Peyer's patch (tissue), 4 donors: Measurements from ENCODE around the gene PCDHB14. TPM values are rescaled to one million over a fixed set of nuclear protein-coding genes. Genes with fewer than 3 reads are reported as not detected.

Experiments
- DNase-seq, 3 donors: peaks; one replicate each; pipeline ENCODE4 v3.0.0-alpha.2; 2017 to 2019
- H3K27ac ChIP-seq, 4 donors: fragments of 200-600 bp; sonication (generic); one replicate each; pipeline ENCODE4 v1.5.1; 2016 to 2019
- H3K27me3 ChIP-seq, 2 donors: fragments of 200-600 bp; sonication (generic); one replicate each; pipeline ENCODE4 v1.5.1; 2019
- H3K36me3 ChIP-seq, 3 donors: fragments of 200-600 bp; sonication (generic); one replicate each; pipeline ENCODE4 v1.5.1; 2016 to 2019
- H3K4me1 ChIP-seq, 4 donors: fragments of 200-600 bp; sonication (generic); one replicate each; pipeline ENCODE4 v1.5.1; 2016 to 2019
- H3K4me3 ChIP-seq, 4 donors: fragments of 200-600 bp; sonication (generic); 1 replicate in 3 of 4; 2 replicates in 1 of 4; pipeline ENCODE4 v1.5.1; 2016 to 2019; ENCODE audit warnings: mild to moderate bottlenecking in 1 of 4
- H3K9me3 ChIP-seq, 4 donors: fragments of 200-600 bp; sonication (generic); one replicate each; pipeline ENCODE4 v1.5.1; 2016 to 2019; ENCODE audit warnings: mild to moderate bottlenecking in 1 of 4
- POLR2A ChIP-seq, 2 donors: fragments of 450-650 bp; IDR thresholded peaks; one replicate each; pipeline ENCODE4 v1.5.1; 2017; ENCODE audit warnings: antibody characterized with exemption in 2 of 2, mild to moderate bottlenecking in 2 of 2, moderate library complexity in 2 of 2
- total RNA-seq, 4 donors: library from RNA; depleted of rRNA; stranded (reverse); fragments of >200 nt; gene quantifications; one replicate each; pipeline ENCODE4 v1.1.0, GENCODE V29; 2016
- TF ChIP-seq, protein P1 (sequence below), 6 experiments: fragments of 450-650 bp in 4 of 6; fragments of 200-600 bp in 2 of 6; sonication (generic) in 1 of 6; IDR thresholded peaks; one replicate each; pipeline ENCODE4 v1.5.1; 2017 to 2019; ENCODE audit warnings: antibody characterized with exemption in 6 of 6, mild to moderate bottlenecking in 3 of 6, moderate library complexity in 1 of 6

Gene PCDHB14
- total RNA-seq, 4 donors from 2014 or later: 0.19 to 1.1 (median 0.54) TPM; not detected in 1

DNA sequence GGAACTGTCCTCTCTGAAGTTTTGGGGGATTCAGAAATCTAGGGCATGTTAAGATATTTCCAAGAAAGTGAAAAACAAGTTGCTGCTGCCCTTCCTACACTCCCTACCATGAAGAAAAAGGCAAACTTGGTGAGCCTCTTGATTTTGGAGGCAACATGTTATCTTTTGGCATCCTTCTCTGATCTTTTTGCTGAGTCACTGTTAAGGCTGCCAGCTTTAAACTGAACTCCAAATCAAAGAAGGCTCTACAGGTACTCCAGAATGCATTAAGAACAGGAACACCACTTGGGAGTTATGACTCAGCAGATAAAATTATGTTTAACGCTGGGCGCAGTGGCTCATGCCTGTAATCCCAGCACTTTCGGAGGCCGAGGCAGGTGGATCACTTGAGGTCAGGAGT is 46.1 kb downstream of the PCDHB14 start:
- Histone ChIP-seq H3K9me3 (peaks cover 0 to 86% (median 22%) of the 10 kb centered on the region in 4 donors), H3K27ac (no peak overlapping the region), H3K4me1 (no peaks in the 10 kb centered on the region), H3K36me3 (no peaks in the 10 kb centered on the region), H3K27me3 (no peaks in the 10 kb centered on the region), H3K4me3 (no peak overlapping the region)
- no peak for DNase-seq
- no peak for TF ChIP-seq POLR2A (IDR thresholded peaks at IDR 0.05)
- TF ChIP-seq, protein P1, sequence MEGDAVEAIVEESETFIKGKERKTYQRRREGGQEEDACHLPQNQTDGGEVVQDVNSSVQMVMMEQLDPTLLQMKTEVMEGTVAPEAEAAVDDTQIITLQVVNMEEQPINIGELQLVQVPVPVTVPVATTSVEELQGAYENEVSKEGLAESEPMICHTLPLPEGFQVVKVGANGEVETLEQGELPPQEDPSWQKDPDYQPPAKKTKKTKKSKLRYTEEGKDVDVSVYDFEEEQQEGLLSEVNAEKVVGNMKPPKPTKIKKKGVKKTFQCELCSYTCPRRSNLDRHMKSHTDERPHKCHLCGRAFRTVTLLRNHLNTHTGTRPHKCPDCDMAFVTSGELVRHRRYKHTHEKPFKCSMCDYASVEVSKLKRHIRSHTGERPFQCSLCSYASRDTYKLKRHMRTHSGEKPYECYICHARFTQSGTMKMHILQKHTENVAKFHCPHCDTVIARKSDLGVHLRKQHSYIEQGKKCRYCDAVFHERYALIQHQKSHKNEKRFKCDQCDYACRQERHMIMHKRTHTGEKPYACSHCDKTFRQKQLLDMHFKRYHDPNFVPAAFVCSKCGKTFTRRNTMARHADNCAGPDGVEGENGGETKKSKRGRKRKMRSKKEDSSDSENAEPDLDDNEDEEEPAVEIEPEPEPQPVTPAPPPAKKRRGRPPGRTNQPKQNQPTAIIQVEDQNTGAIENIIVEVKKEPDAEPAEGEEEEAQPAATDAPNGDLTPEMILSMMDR (IDR thresholded peaks at IDR 0.05): no peak

DNA sequence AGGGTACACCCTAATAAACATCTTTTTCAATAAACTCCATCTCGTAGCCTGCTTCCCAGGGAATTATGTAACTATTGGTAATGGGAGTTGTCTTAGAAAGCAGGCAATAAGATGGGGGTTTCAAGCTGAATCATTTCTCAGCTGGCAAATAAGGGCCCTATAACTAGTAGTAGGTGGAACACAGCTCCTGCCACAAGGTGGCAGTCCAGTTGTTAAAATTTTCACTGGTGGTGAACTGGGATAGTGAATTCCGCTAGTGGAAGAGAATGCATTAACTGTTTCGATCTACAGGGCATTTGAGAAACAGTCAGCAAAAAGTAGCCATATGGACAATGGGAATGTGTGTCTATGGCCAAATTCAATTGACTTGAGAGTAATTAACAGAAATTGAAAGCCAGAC is 49.8 kb downstream of the PCDHB14 start:
- no peaks in the 10 kb centered on the region for H3K27me3 ChIP-seq
- no peaks in the 10 kb centered on the region for H3K36me3 ChIP-seq
- no peak overlapping the region for H3K4me3 ChIP-seq
- DNase-seq: no peak
- no peak for TF ChIP-seq POLR2A (IDR thresholded peaks at IDR 0.05)
- TF ChIP-seq, protein P1 (IDR thresholded peaks at IDR 0.05): no peak
- H3K4me1 ChIP-seq: no peaks in the 10 kb centered on the region
- peaks cover 0 to 82% (median 18%) of the 10 kb centered on the region in 4 donors for H3K9me3 ChIP-seq
- no peak overlapping the region for H3K27ac ChIP-seq

Other genes with a start within 250 kb of the PCDHB14 start
- not detected for gene PCDHB1, start 172.0 kb upstream of the PCDHB14 start, total RNA-seq
- 1 to 10 TPM in 1 of 4 donors, under 1 TPM in 3; 0.35 to 1.3 (median 0.65) TPM for gene PCDHB2, start 128.7 kb upstream of the PCDHB14 start, total RNA-seq
- gene PCDHB3, start 122.9 kb upstream of the PCDHB14 start, total RNA-seq: 1 to 10 TPM in 2 of 4 donors, under 1 TPM in 1, not detected in 1; 0.70 to 4.1 (median 1.1) TPM
- 1 to 10 TPM in 2 of 4 donors, under 1 TPM in 1, not detected in 1; 0.80 to 6.6 (median 1.2) TPM for gene PCDHB4, start 101.5 kb upstream of the PCDHB14 start, total RNA-seq
- under 1 TPM in 1 of 4 donors, not detected in 3; 0.18 TPM for gene PCDHB5, start 88.1 kb upstream of the PCDHB14 start, total RNA-seq
- gene PCDHB6, start 73.3 kb upstream of the PCDHB14 start, total RNA-seq: under 1 TPM in 1 of 4 donors, not detected in 3; 0.54 TPM
- under 1 TPM in 2 of 4 donors, not detected in 2; 0.53 to 0.54 TPM for gene PCDHB7, start 50.7 kb upstream of the PCDHB14 start, total RNA-seq
- not detected for gene PCDHB8, start 45.6 kb upstream of the PCDHB14 start, total RNA-seq
- 1 to 10 TPM in 1 of 4 donors, under 1 TPM in 2, not detected in 1; 0.35 to 5.8 (median 0.40) TPM for gene PCDHB16, start 41.0 kb upstream of the PCDHB14 start, total RNA-seq
- gene PCDHB9, start 36.2 kb upstream of the PCDHB14 start, total RNA-seq: 1 to 10 TPM in 1 of 4 donors, under 1 TPM in 3; 0.18 to 1.7 (median 0.39) TPM
- under 1 TPM in 3 of 4 donors, not detected in 1; 0.54 to 0.83 (median 0.76) TPM for gene PCDHB10, start 31.0 kb upstream of the PCDHB14 start, total RNA-seq
- gene PCDHB11, start 23.7 kb upstream of the PCDHB14 start, total RNA-seq: 1 to 10 TPM in 1 of 4 donors, under 1 TPM in 1, not detected in 2; 0.27 to 2.8 TPM
- gene PCDHB12, start 14.6 kb upstream of the PCDHB14 start, total RNA-seq: 1 to 10 TPM in 1 of 4 donors, under 1 TPM in 3; 0.35 to 4.1 (median 0.88) TPM
- under 1 TPM; 0.13 to 0.83 (median 0.32) TPM for gene PCDHB13, start 9.4 kb upstream of the PCDHB14 start, total RNA-seq
- gene PCDHB15, start 22.1 kb downstream of the PCDHB14 start, total RNA-seq: under 1 TPM in 2 of 4 donors, not detected in 2; 0.27 to 0.35 TPM
- 1 to 10 TPM; 1.1 to 4.1 (median 2.9) TPM for gene SLC25A2, start 80.7 kb downstream of the PCDHB14 start, total RNA-seq
- 10 to 100 TPM; 42.2 to 80.0 (median 47.5) TPM for gene TAF7, start 97.4 kb downstream of the PCDHB14 start, total RNA-seq
- 1 to 10 TPM in 1 of 4 donors, not detected in 3; 1.7 TPM for gene PCDHGA1, start 107.2 kb downstream of the PCDHB14 start, total RNA-seq
- gene PCDHGA2, start 115.4 kb downstream of the PCDHB14 start, total RNA-seq: 1 to 10 TPM in 2 of 4 donors, under 1 TPM in 1, not detected in 1; 0.57 to 1.7 (median 1.1) TPM
- gene PCDHGA3, start 120.5 kb downstream of the PCDHB14 start, total RNA-seq: 1 to 10 TPM in 1 of 4 donors, under 1 TPM in 2, not detected in 1; 0.40 to 1.7 (median 0.76) TPM
- gene PCDHGB1, start 126.8 kb downstream of the PCDHB14 start, total RNA-seq: under 1 TPM in 3 of 4 donors, not detected in 1; 0.27 to 0.53 (median 0.47) TPM
- 1 to 10 TPM in 2 of 4 donors, under 1 TPM in 2; 0.27 to 3.3 (median 0.81) TPM for gene PCDHGA4, start 131.7 kb downstream of the PCDHB14 start, total RNA-seq
- 1 to 10 TPM; 1.2 to 5.8 (median 1.6) TPM for gene PCDHGB2, start 136.7 kb downstream of the PCDHB14 start, total RNA-seq
- gene PCDHGA5, start 140.8 kb downstream of the PCDHB14 start, total RNA-seq: 10 to 100 TPM in 1 of 4 donors, 1 to 10 TPM in 2, under 1 TPM in 1; 0.94 to 10.7 (median 1.7) TPM
- 1 to 10 TPM; 1.6 to 5.0 (median 2.0) TPM for gene PCDHGB3, start 146.9 kb downstream of the PCDHB14 start, total RNA-seq
- gene PCDHGA6, start 150.5 kb downstream of the PCDHB14 start, total RNA-seq: 1 to 10 TPM in 2 of 4 donors, under 1 TPM in 2; 0.70 to 4.1 (median 1.0) TPM
- gene PCDHGA7, start 159.4 kb downstream of the PCDHB14 start, total RNA-seq: 1 to 10 TPM in 2 of 4 donors, under 1 TPM in 2; 0.35 to 2.5 (median 0.95) TPM
- 1 to 10 TPM; 1.1 to 3.3 (median 1.9) TPM for gene PCDHGB4, start 164.4 kb downstream of the PCDHB14 start, total RNA-seq
- 1 to 10 TPM in 2 of 4 donors, under 1 TPM in 2; 0.35 to 2.5 (median 1.1) TPM for gene PCDHGA8, start 169.3 kb downstream of the PCDHB14 start, total RNA-seq
- 1 to 10 TPM; 2.3 to 9.1 (median 2.9) TPM for gene PCDHGB5, start 174.6 kb downstream of the PCDHB14 start, total RNA-seq
- gene PCDHGA9, start 179.4 kb downstream of the PCDHB14 start, total RNA-seq: 10 to 100 TPM in 1 of 4 donors, 1 to 10 TPM in 3; 1.9 to 17.3 (median 4.0) TPM
- 1 to 10 TPM; 1.1 to 7.4 (median 3.3) TPM for gene PCDHGB6, start 184.7 kb downstream of the PCDHB14 start, total RNA-seq
- gene PCDHGA10, start 189.6 kb downstream of the PCDHB14 start, total RNA-seq: 1 to 10 TPM; 3.2 to 7.7 (median 4.2) TPM
- 1 to 10 TPM; 4.0 to 5.8 (median 4.3) TPM for gene PCDHGB7, start 194.3 kb downstream of the PCDHB14 start, total RNA-seq
- gene PCDHGA11, start 197.7 kb downstream of the PCDHB14 start, total RNA-seq: 1 to 10 TPM; 1.1 to 5.0 (median 2.4) TPM
- 10 to 100 TPM in 1 of 4 donors, 1 to 10 TPM in 3; 1.4 to 12.4 (median 4.7) TPM for gene PCDHGA12, start 207.2 kb downstream of the PCDHB14 start, total RNA-seq